SU-DHL-6 (cell line): ENCODE measurements around the gene EPM2AIP1.

ENCODE experiments used
- EZH2phosphoT487 ChIP-seq: fragments of 200-600 bp; sonication (generic), shearing (Covaris generic); conservative IDR thresholded peaks from 2 replicates; pipeline ENCODE4 v1.6.1; 2018; ENCODE audit warnings: mild to moderate bottlenecking, antibody characterized with exemption, low read length, moderate library complexity, mixed read lengths
- TF ChIP-seq, protein P1 (sequence below): fragments of 200-600 bp; sonication (generic); IDR thresholded peaks from one replicate; pipeline ENCODE4 v1.5.1; 2017; ENCODE audit warnings: antibody characterized with exemption, mild to moderate bottlenecking, low read length, moderate library complexity; ENCODE audit not compliant: insufficient read depth, poor library complexity, severe bottlenecking

DNA sequence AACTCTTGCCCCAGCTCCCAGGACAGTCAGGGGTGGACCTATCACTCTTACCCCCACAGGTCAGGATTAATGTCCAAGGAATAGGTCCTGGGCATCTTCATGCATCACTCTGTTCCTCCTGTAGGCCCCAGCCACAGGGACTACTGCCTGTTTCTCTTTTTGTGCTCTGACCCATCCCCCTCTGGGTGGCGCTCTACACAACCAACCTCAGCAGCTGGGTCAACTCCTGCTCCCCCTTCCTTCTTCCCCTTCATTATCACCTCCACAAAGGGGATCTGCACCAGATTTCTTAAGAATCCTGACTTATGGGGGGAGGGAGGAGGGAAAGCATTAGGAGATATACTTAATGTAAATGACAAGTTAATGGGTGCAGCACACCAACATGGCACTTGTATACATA is 35.9 kb downstream of the EPM2AIP1 start:
- TF ChIP-seq, protein P1, sequence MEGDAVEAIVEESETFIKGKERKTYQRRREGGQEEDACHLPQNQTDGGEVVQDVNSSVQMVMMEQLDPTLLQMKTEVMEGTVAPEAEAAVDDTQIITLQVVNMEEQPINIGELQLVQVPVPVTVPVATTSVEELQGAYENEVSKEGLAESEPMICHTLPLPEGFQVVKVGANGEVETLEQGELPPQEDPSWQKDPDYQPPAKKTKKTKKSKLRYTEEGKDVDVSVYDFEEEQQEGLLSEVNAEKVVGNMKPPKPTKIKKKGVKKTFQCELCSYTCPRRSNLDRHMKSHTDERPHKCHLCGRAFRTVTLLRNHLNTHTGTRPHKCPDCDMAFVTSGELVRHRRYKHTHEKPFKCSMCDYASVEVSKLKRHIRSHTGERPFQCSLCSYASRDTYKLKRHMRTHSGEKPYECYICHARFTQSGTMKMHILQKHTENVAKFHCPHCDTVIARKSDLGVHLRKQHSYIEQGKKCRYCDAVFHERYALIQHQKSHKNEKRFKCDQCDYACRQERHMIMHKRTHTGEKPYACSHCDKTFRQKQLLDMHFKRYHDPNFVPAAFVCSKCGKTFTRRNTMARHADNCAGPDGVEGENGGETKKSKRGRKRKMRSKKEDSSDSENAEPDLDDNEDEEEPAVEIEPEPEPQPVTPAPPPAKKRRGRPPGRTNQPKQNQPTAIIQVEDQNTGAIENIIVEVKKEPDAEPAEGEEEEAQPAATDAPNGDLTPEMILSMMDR, result peak; percentile 25
- no peak for TF ChIP-seq EZH2phosphoT487
